ENCODE results near the gene TMEM184C. TPM values are rescaled to one million over a fixed set of nuclear protein-coding genes. Genes with fewer than 3 reads are reported as not detected.

Gene TMEM184C
- total and polyA plus RNA-seq, 8 donors, result 2.2 to 19.2 (median 13.6) TPM

DNA sequence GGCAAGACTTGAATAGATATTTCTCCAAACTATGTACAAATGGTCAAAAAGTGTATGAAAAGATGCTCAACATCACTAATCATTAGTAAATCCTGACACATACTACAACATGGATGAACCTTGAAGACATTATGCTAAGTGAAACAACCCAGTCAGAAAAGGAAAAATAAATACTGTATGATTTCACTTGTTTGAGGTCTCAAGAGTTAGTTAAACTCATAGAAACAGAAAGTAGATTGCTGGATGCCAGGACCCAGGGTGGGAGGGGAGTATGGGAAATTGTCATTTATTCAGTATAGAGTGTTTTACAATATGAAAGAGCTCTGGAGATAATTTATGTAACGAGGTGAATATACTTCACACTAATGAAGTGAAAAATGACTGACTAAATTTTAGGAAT is 34.4 kb downstream of the TMEM184C start:
- H3K27me3 ChIP-seq, result no peaks in the 10 kb centered on the region
- TF ChIP-seq, protein P1, sequence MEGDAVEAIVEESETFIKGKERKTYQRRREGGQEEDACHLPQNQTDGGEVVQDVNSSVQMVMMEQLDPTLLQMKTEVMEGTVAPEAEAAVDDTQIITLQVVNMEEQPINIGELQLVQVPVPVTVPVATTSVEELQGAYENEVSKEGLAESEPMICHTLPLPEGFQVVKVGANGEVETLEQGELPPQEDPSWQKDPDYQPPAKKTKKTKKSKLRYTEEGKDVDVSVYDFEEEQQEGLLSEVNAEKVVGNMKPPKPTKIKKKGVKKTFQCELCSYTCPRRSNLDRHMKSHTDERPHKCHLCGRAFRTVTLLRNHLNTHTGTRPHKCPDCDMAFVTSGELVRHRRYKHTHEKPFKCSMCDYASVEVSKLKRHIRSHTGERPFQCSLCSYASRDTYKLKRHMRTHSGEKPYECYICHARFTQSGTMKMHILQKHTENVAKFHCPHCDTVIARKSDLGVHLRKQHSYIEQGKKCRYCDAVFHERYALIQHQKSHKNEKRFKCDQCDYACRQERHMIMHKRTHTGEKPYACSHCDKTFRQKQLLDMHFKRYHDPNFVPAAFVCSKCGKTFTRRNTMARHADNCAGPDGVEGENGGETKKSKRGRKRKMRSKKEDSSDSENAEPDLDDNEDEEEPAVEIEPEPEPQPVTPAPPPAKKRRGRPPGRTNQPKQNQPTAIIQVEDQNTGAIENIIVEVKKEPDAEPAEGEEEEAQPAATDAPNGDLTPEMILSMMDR (IDR thresholded peaks at IDR 0.05), result no peak
- no peak overlapping the region for H3K27ac ChIP-seq
- intact Hi-C loops (cut with DNase I), result no loop called here
- H3K4me1 ChIP-seq, result peaks cover 0 to 2% (median 0%) of the 10 kb centered on the region in 3 donors
- H3K36me3 ChIP-seq, result no peaks in the 10 kb centered on the region
- WGBS, 2 donors, result 90 to 100% methylated on average over 1 of the region's 1 CpG
- no peak for DNase-seq
- no peak for FAIRE-seq
- H3K9me3 ChIP-seq, result no peaks in the 10 kb centered on the region
- no peak overlapping the region for H3K4me3 ChIP-seq
- ATAC-seq, result no peak

DNA sequence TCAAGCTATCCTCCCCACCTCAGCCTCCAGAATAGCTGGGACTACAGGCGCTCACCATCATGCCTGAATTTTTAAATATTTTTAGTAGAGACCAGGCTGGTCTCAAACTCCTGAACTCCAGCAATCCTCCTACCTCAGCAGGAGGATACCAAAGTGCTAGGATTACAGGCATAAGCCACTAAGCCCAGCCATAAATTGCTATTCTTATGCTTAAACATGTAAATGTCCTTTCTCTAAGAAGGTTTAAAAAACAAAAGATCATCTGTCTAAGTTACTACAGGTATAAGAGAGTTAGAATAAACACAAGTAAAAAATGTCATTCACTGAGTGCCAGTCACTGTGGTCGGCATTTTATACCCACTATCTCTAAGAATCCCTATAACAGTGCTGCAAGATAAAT is 38.4 kb downstream of the TMEM184C start:
- no peaks in the 10 kb centered on the region for H3K9me3 ChIP-seq
- 93 to 96% methylated on average over 2 of the region's 2 CpGs for WGBS, 2 donors
- H3K27me3 ChIP-seq, result no peaks in the 10 kb centered on the region
- intact Hi-C loops (cut with DNase I), result no loop called here
- DNase-seq (no peak), FAIRE-seq (no peak), ATAC-seq (no peak)
- TF ChIP-seq, protein P1 (IDR thresholded peaks at IDR 0.05), result no peak
- no peak overlapping the region for H3K27ac ChIP-seq
- H3K36me3 ChIP-seq, result peaks cover 0 to 8% (median 0%) of the 10 kb centered on the region in 3 donors
- no peak overlapping the region for H3K4me3 ChIP-seq
- H3K4me1 ChIP-seq, result peaks cover 0 to 2% (median 0%) of the 10 kb centered on the region in 3 donors

DNA sequence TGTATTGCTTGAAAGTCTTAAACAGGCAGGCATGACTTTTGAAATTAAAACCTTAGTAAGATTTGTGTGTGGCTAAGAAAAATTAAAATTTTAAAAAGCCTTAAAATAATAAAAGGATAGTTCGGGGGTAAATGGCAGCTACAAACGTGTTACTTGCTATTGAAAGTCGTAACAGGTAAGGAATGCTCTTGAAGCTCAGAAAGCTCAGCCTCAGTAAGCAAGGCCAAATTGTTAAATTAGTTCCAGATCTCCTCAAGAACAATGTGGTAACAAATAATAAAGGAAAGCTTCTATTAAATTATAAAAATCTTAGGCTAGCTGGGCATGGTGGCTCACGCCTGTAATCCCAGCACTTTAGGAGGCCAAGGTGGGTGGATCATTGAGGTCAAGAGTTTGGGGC is 41.3 kb downstream of the TMEM184C start:
- Histone ChIP-seq H3K36me3 (peaks cover 0 to 8% (median 0%) of the 10 kb centered on the region in 3 donors), H3K27ac (no peak overlapping the region), H3K27me3 (no peaks in the 10 kb centered on the region), H3K4me1 (no peaks in the 10 kb centered on the region), H3K9me3 (no peaks in the 10 kb centered on the region), H3K4me3 (no peak overlapping the region)
- FAIRE-seq (no peak), ATAC-seq (no peak), DNase-seq (no peak)
- TF ChIP-seq, protein P1 (IDR thresholded peaks at IDR 0.05), result no peak
- intact Hi-C loops (cut with DNase I), result no loop called here
- WGBS, 2 donors, result 94 to 97% methylated on average over 4 of the region's 4 CpGs

DNA sequence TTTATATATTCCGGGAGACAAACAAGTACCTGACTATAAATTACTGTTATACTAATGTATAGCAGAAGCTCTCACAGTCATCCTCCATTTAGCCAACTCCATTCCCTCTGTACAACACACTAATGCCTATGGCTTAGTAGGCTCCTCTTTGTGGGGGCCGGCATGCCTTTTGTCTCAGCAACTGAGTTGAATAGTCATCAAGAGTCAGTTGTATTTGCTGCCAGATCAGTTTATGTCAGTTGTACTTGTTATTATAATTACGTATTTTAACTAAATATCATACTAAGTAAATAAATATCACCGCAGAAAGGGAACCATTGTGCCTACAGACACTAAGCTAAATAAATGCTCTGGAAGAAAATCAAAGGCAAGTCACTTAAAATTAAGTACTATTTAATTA is 56.9 kb downstream of the TMEM184C start:
- H3K9me3 ChIP-seq, result no peaks in the 10 kb centered on the region
- no peaks in the 10 kb centered on the region for H3K27me3 ChIP-seq
- WGBS, 2 donors, result 69 to 71% methylated on average over 4 of the region's 4 CpGs
- DNase-seq (no peak), FAIRE-seq (no peak), ATAC-seq (no peak)
- TF ChIP-seq, protein P1 (IDR thresholded peaks at IDR 0.05), result no peak
- no peaks in the 10 kb centered on the region for H3K36me3 ChIP-seq
- H3K27ac ChIP-seq, result no peak overlapping the region
- H3K4me1 ChIP-seq, result no peaks in the 10 kb centered on the region
- intact Hi-C loops (cut with DNase I), result no loop called here
- H3K4me3 ChIP-seq, result no peak overlapping the region

DNA sequence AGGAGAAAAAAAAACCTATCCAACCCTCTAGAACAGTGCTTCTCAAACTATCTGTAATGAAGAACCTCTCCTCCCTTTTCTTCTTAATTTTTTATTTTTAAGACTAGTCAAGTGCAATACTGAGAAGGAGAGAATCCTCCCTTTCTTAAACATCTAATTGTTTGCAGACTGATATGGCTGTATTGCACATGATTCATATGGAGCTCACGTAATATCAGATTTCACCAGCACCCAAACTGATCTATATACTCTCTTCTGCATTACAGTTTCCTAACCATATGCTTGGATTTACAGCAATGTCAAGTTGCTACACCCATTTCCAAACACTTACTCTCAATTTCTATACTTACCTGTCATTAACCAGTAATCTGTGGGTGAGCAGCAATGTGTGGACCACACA is 57.3 kb downstream of the TMEM184C start:
- no peak for DNase-seq
- intact Hi-C loops (cut with DNase I), result no loop called here
- Histone ChIP-seq H3K36me3 (no peaks in the 10 kb centered on the region), H3K27me3 (no peaks in the 10 kb centered on the region), H3K4me3 (no peak overlapping the region), H3K4me1 (no peaks in the 10 kb centered on the region), H3K9me3 (no peaks in the 10 kb centered on the region), H3K27ac (no peak overlapping the region)
- WGBS, 2 donors, result 87 to 96% methylated on average over 1 of the region's 1 CpG
- FAIRE-seq, result no peak
- no peak for ATAC-seq
- TF ChIP-seq, protein P1 (IDR thresholded peaks at IDR 0.05), result no peak
